Measurements from ENCODE around the gene MAP4K3.

Gene MAP4K3

GRCh38 chr2:39431592-39432316, 5.3 kb downstream of the MAP4K3 start:
- H3K27ac ChIP-seq (ENCODE audit: insufficient read depth, low read length, poor library complexity, severe bottlenecking): no peak overlapping the region
- no peak overlapping the region for H3K4me3 ChIP-seq (ENCODE audit: insufficient read depth, low read depth, low read length, poor library complexity, severe bottlenecking)
- H3K9me3 ChIP-seq (ENCODE audit: control insufficient read depth, low read length): no peaks in the 10 kb centered on the region
- no peaks in the 10 kb centered on the region for H3K27me3 ChIP-seq (replicated peaks; ENCODE audit: control insufficient read depth, insufficient read depth, low read length, poor library complexity, severe bottlenecking)
- H3K4me1 ChIP-seq (ENCODE audit: control insufficient read depth, insufficient read depth, low read length, poor library complexity, severe bottlenecking): peaks cover 8% of the 10 kb centered on the region
- no peak for DNase-seq
- H3K36me3 ChIP-seq (ENCODE audit: control insufficient read depth, insufficient read depth, low read length): no peaks in the 10 kb centered on the region

GRCh38 chr2:39429746-39430145, 7.3 kb downstream of the MAP4K3 start:
- no peak for DNase-seq
- Histone ChIP-seq H3K9me3 (ENCODE audit: control insufficient read depth, low read length) (no peaks in the 10 kb centered on the region), H3K27ac (ENCODE audit: insufficient read depth, low read length, poor library complexity, severe bottlenecking) (no peak overlapping the region), H3K4me3 (ENCODE audit: insufficient read depth, low read depth, low read length, poor library complexity, severe bottlenecking) (no peak overlapping the region), H3K4me1 (ENCODE audit: control insufficient read depth, insufficient read depth, low read length, poor library complexity, severe bottlenecking) (peaks cover 8% of the 10 kb centered on the region), H3K27me3 (replicated peaks; ENCODE audit: control insufficient read depth, insufficient read depth, low read length, poor library complexity, severe bottlenecking) (no peaks in the 10 kb centered on the region), H3K36me3 (ENCODE audit: control insufficient read depth, insufficient read depth, low read length) (no peaks in the 10 kb centered on the region)

- H3K9me3 ChIP-seq (ENCODE audit: control insufficient read depth, low read length): no peaks in the 10 kb centered on the region
- no peak overlapping the region for H3K27ac ChIP-seq (ENCODE audit: insufficient read depth, low read length, poor library complexity, severe bottlenecking)
- H3K4me3 ChIP-seq (ENCODE audit: insufficient read depth, low read depth, low read length, poor library complexity, severe bottlenecking): no peak overlapping the region
- DNase-seq: no peak
- no peaks in the 10 kb centered on the region for H3K4me1 ChIP-seq (ENCODE audit: control insufficient read depth, insufficient read depth, low read length, poor library complexity, severe bottlenecking)
- H3K27me3 ChIP-seq (replicated peaks; ENCODE audit: control insufficient read depth, insufficient read depth, low read length, poor library complexity, severe bottlenecking): no peaks in the 10 kb centered on the region
- no peaks in the 10 kb centered on the region for H3K36me3 ChIP-seq (ENCODE audit: control insufficient read depth, insufficient read depth, low read length)
These were observed 12.1 kb downstream of the MAP4K3 start for GRCh38 chr2:39424951-39425350.

GRCh38 chr2:39422700-39423099, 14.4 kb downstream of the MAP4K3 start:
- no peak for DNase-seq
- H3K4me1 ChIP-seq (ENCODE audit: control insufficient read depth, insufficient read depth, low read length, poor library complexity, severe bottlenecking): no peaks in the 10 kb centered on the region
- no peaks in the 10 kb centered on the region for H3K9me3 ChIP-seq (ENCODE audit: control insufficient read depth, low read length)
- H3K27me3 ChIP-seq (replicated peaks; ENCODE audit: control insufficient read depth, insufficient read depth, low read length, poor library complexity, severe bottlenecking): no peaks in the 10 kb centered on the region
- no peak overlapping the region for H3K4me3 ChIP-seq (ENCODE audit: insufficient read depth, low read depth, low read length, poor library complexity, severe bottlenecking)
- no peak overlapping the region for H3K27ac ChIP-seq (ENCODE audit: insufficient read depth, low read length, poor library complexity, severe bottlenecking)
- no peaks in the 10 kb centered on the region for H3K36me3 ChIP-seq (ENCODE audit: control insufficient read depth, insufficient read depth, low read length)

- DNase-seq: no peak
- no peaks in the 10 kb centered on the region for H3K4me1 ChIP-seq (ENCODE audit: control insufficient read depth, insufficient read depth, low read length, poor library complexity, severe bottlenecking)
- no peaks in the 10 kb centered on the region for H3K9me3 ChIP-seq (ENCODE audit: control insufficient read depth, low read length)
- no peaks in the 10 kb centered on the region for H3K27me3 ChIP-seq (replicated peaks; ENCODE audit: control insufficient read depth, insufficient read depth, low read length, poor library complexity, severe bottlenecking)
- no peak overlapping the region for H3K4me3 ChIP-seq (ENCODE audit: insufficient read depth, low read depth, low read length, poor library complexity, severe bottlenecking)
- H3K36me3 ChIP-seq (ENCODE audit: control insufficient read depth, insufficient read depth, low read length): no peaks in the 10 kb centered on the region
- no peak overlapping the region for H3K27ac ChIP-seq (ENCODE audit: insufficient read depth, low read length, poor library complexity, severe bottlenecking)
These were observed 15.7 kb downstream of the MAP4K3 start for GRCh38 chr2:39421354-39421753.

- no peak for DNase-seq
- Histone ChIP-seq H3K9me3 (ENCODE audit: control insufficient read depth, low read length) (no peaks in the 10 kb centered on the region), H3K4me1 (ENCODE audit: control insufficient read depth, insufficient read depth, low read length, poor library complexity, severe bottlenecking) (no peaks in the 10 kb centered on the region), H3K36me3 (ENCODE audit: control insufficient read depth, insufficient read depth, low read length) (no peaks in the 10 kb centered on the region), H3K4me3 (ENCODE audit: insufficient read depth, low read depth, low read length, poor library complexity, severe bottlenecking) (no peak overlapping the region), H3K27ac (ENCODE audit: insufficient read depth, low read length, poor library complexity, severe bottlenecking) (no peak overlapping the region), H3K27me3 (replicated peaks; ENCODE audit: control insufficient read depth, insufficient read depth, low read length, poor library complexity, severe bottlenecking) (no peaks in the 10 kb centered on the region)
These were observed 17.5 kb downstream of the MAP4K3 start for GRCh38 chr2:39419282-39420223.

- DNase-seq: no peak
- no peaks in the 10 kb centered on the region for H3K4me1 ChIP-seq (ENCODE audit: control insufficient read depth, insufficient read depth, low read length, poor library complexity, severe bottlenecking)
- no peak overlapping the region for H3K27ac ChIP-seq (ENCODE audit: insufficient read depth, low read length, poor library complexity, severe bottlenecking)
- H3K36me3 ChIP-seq (ENCODE audit: control insufficient read depth, insufficient read depth, low read length): no peaks in the 10 kb centered on the region
- H3K27me3 ChIP-seq (replicated peaks; ENCODE audit: control insufficient read depth, insufficient read depth, low read length, poor library complexity, severe bottlenecking): no peaks in the 10 kb centered on the region
- H3K9me3 ChIP-seq (ENCODE audit: control insufficient read depth, low read length): no peaks in the 10 kb centered on the region
- no peak overlapping the region for H3K4me3 ChIP-seq (ENCODE audit: insufficient read depth, low read depth, low read length, poor library complexity, severe bottlenecking)
These were observed 18.6 kb downstream of the MAP4K3 start for GRCh38 chr2:39418491-39418890.

- Histone ChIP-seq H3K9me3 (ENCODE audit: control insufficient read depth, low read length) (no peaks in the 10 kb centered on the region), H3K27ac (ENCODE audit: insufficient read depth, low read length, poor library complexity, severe bottlenecking) (no peak overlapping the region), H3K36me3 (ENCODE audit: control insufficient read depth, insufficient read depth, low read length) (no peaks in the 10 kb centered on the region), H3K4me1 (ENCODE audit: control insufficient read depth, insufficient read depth, low read length, poor library complexity, severe bottlenecking) (no peaks in the 10 kb centered on the region), H3K27me3 (replicated peaks; ENCODE audit: control insufficient read depth, insufficient read depth, low read length, poor library complexity, severe bottlenecking) (no peaks in the 10 kb centered on the region), H3K4me3 (ENCODE audit: insufficient read depth, low read depth, low read length, poor library complexity, severe bottlenecking) (no peak overlapping the region)
- DNase-seq: no peak
These were observed 20.9 kb downstream of the MAP4K3 start for GRCh38 chr2:39416140-39416539.

GRCh38 chr2:39413063-39413737, 23.9 kb downstream of the MAP4K3 start:
- no peaks in the 10 kb centered on the region for H3K9me3 ChIP-seq (ENCODE audit: control insufficient read depth, low read length)
- H3K4me1 ChIP-seq (ENCODE audit: control insufficient read depth, insufficient read depth, low read length, poor library complexity, severe bottlenecking): no peaks in the 10 kb centered on the region
- no peaks in the 10 kb centered on the region for H3K27me3 ChIP-seq (replicated peaks; ENCODE audit: control insufficient read depth, insufficient read depth, low read length, poor library complexity, severe bottlenecking)
- H3K27ac ChIP-seq (ENCODE audit: insufficient read depth, low read length, poor library complexity, severe bottlenecking): no peak overlapping the region
- no peaks in the 10 kb centered on the region for H3K36me3 ChIP-seq (ENCODE audit: control insufficient read depth, insufficient read depth, low read length)
- no peak overlapping the region for H3K4me3 ChIP-seq (ENCODE audit: insufficient read depth, low read depth, low read length, poor library complexity, severe bottlenecking)
- no peak for DNase-seq

Data from effector memory CD4-positive, alpha-beta T cell (primary cell).